ENCODE data around the gene PARP6.
A peak's percentile ranks its signal among the peaks of the same experiment; 100 is the strongest.

Gene PARP6

DNA sequence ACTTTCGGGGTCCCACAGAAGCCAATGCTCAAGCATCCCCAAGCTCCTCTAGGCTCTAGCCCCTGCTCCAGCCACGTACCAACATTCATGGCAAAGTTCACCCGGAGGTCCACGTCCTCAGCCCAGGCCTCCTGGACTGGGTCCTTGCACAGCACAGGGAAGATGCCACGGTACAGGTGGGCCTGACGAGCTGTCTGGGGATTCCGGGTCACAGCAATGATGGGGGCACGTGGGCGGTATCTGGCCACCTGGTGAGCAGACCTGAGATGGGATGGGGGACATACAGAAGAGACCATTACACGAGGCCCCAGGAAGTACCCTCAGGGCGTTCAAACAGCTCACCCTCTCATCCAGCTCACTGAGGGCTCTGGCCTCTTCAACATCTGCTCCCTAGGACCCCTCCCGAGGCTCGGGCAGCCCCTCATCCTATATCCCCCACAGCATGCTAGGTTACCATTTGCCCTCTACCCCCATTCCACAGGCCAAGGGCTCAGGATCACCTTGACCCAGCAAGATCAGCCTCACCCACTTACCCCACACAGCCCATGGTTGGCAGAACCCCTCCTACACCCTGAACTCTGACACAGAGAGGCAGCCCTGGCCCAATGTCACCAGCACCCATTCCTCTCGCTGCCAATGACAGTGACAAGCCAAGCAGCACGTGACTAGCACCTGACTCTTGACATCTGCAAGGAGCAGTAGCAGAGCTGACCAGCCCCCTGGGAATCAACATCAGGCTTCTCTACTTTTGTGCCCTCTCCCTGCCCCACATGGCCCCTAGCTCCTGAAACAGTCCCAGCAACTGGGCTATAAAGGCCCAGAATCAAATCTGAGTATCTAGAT, 71.7 kb downstream of the PARP6 start:
- no peak for TF ChIP-seq CTCF (IDR thresholded peaks at IDR 0.05)

DNA sequence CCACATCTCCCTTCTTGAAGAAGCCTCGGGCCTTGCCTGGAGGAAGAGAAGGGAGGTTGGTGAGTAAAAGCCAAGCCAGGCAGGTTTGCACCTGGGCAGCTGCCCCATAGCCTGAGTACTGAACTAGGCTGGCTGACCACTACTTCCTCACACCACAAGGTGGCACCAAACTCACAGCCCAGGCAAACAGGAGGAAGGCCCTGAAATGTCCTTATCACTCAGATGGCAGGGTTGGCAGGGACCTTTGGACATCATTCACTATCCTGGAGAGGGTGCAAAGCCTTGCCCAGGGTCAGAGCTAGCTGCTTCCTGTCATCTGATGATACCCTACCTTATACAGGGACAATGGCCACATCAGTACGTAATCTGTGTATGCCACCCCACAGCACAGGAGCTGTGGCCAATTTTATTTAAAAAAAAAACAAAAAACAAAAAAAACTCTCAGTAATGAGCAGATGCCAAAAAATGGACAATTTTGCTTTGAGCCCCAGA, 72.6 kb downstream of the PARP6 start:
- peak; percentile 90 for TF ChIP-seq CTCF (IDR thresholded peaks at IDR 0.05)

- TF ChIP-seq CTCF (IDR thresholded peaks at IDR 0.05), result no peak
These were observed 73.2 kb downstream of the PARP6 start for GRCh38 chr15:72199205-72199515.

DNA sequence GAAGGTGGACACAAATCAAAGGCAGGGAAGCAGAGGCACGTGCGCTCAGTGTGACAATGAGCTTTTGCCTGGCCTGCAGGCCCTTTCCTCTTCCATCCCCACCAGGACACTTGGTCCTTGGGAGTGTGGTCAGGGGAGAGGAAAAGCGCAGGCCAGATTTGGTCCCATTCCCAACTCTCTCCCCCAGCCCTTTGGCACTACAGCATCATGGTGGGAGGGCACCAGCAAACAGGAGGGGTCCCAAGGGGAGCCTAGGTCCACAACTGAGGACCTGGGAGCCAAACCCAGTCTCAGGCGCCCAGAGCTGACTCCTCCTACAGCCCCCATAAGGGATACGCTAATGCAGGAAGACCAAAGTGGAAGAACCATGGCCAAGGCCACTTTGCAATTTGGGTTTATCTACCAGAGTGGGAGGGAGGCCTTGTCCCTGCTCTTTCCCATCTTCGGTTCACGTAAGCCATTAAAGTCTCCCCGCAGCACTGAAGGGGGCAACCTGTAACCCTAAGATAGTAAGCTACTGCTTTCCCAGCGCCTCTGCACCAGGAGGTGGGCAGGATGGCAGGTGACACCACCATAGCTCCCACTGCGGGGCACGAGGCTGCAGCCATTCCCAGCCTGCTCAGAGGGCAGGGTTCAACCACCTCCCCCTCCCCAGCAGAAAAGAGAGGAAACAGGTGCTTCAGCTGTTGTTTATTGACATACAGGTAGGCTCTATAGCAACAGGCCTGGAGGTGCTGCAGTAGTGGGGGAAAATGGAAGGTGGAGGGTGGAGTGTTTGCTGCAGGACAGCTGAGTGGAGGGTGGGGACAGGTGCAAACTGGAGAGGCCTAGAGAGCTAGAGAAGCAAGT, 73.8 kb downstream of the PARP6 start:
- no peak for TF ChIP-seq CTCF (IDR thresholded peaks at IDR 0.05)

DNA sequence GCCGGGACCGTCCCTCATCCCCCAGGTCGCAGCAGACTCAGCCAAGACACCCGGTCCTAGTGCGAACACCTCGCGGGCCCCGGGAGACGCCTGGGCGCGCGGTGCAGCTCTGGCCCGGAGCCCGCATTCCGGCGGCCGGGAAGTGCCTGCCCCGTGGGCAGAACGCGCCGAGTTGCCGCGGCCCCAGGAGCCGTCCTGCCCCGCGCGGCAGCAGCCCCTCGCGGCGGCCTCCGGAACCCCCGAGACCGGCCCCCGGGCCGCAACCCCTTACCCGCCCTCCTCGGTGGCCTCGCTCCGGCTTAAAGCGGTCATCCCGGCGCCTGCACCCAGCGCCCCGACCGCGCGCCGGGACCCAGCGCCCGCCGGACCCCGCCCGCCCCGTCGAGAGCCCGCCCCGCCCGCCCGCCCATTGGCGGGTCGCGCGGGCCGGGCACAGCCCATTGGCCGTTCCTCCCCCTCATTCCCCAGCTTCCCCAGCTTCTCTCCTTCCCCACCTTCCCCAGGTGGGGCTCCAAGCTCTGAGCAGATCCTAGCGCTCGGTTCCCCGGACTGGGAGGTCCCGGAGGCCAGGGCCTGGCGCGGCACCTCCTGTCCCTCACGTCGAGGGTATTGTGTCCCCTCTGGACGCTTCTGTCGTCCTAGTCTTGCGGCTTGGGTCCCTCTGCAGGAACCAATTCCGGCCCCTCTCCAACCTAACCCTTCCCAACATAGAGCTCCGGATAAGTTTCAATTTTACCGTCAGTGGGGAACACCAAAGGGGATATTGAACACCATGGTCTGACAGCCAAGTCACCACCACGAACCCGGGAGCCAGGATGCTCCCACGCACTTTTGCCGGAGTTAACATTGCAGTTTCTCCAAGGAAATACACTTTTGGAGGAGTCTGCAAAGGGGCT, 74.6 kb downstream of the PARP6 start, which contains the start of gene GRAMD2A:
Gene GRAMD2A (minus strand): TSS at position 328 of the 896 bp plus-strand sequence.
- no peak for TF ChIP-seq CTCF (IDR thresholded peaks at IDR 0.05)

DNA sequence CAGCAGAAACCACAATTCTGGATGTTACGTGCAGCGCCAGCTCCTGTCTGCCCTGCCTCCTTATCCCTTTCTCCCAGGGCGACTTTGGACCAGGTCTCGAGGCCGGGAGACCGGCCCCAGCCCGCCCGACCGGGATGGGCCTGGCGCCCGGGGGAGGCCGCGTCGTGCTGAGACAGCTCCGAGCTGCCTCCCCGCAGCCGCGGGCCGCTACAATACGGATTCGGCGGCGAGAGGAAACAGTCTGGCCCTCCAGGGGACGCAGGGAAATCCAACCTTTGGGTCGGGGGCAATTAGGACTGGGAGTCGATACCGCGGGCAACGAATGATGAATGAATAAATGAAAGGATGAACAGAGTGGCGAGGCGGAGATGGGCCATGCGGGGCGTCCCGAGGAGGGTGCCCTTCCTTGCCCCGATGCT, 75.3 kb downstream of the PARP6 start:
- TF ChIP-seq CTCF (IDR thresholded peaks at IDR 0.05), result no peak

Data from LNCAP (cell line).